AML-193 (cell line): Measurements from ENCODE around the gene ABITRAM.
A peak's percentile ranks its signal among the peaks of the same experiment; 100 is the strongest.
"Not testable (repeated sequence)": the region's sequence is repeated elsewhere in the genome, so short reads cannot be mapped to it uniquely, and the experiment has no call there.

ENCODE experiments used
- DNase-seq, 2 experiments: peaks; one replicate each; lab custom pipeline; 2025; lab: John Stamatoyannopoulos, UW

Gene ABITRAM

GRCh38 chr9:108934323-108934893 is at the start of gene ABITRAM:
Gene ABITRAM (plus strand): TSS chr9:108934400. CDS start chr9:108934487, 87 bp downstream.
- DNase-seq, result peak; percentile 72 to 80

- no peak for DNase-seq
Measured at GRCh38 chr9:108884701-108885100, 49.5 kb upstream of the ABITRAM start.

- DNase-seq, result no peak
Measured at GRCh38 chr9:108885643-108886348, 48.4 kb upstream of the ABITRAM start.

GRCh38 chr9:108886594-108887271 is 47.5 kb upstream of the ABITRAM start:
- not testable (repeated sequence) for DNase-seq

- DNase-seq, result peak in 1 of 2 experiments; percentile 2
Measured at GRCh38 chr9:108889649-108890067, 44.5 kb upstream of the ABITRAM start.

GRCh38 chr9:108894225-108894997 is 39.8 kb upstream of the ABITRAM start:
- no peak for DNase-seq

GRCh38 chr9:108897324-108898096 is 36.7 kb upstream of the ABITRAM start:
- DNase-seq, result no peak

GRCh38 chr9:108899023-108899695 is 35.0 kb upstream of the ABITRAM start:
- DNase-seq, result not testable (repeated sequence)

- no peak for DNase-seq
Measured at GRCh38 chr9:108900176-108900575, 34.0 kb upstream of the ABITRAM start.

- DNase-seq, result no peak
Measured at GRCh38 chr9:108903420-108904103, 30.6 kb upstream of the ABITRAM start.

- no peak for DNase-seq
Measured at GRCh38 chr9:108904161-108904560, 30.0 kb upstream of the ABITRAM start.

GRCh38 chr9:108905494-108905893 is 28.7 kb upstream of the ABITRAM start:
- DNase-seq, result no peak

GRCh38 chr9:108910402-108910801 is 23.8 kb upstream of the ABITRAM start:
- DNase-seq, result no peak

- no peak for DNase-seq
Measured at GRCh38 chr9:108910914-108911313, 23.3 kb upstream of the ABITRAM start.

GRCh38 chr9:108911820-108912219 is 22.4 kb upstream of the ABITRAM start:
- DNase-seq, result no peak

- DNase-seq, result peak; percentile 59 to 65
Measured at GRCh38 chr9:108913391-108913790, 20.8 kb upstream of the ABITRAM start.

GRCh38 chr9:108919517-108919916 is 14.7 kb upstream of the ABITRAM start:
- DNase-seq, result no peak

GRCh38 chr9:108920401-108920800 is 13.8 kb upstream of the ABITRAM start:
- not testable (repeated sequence) for DNase-seq

- no peak for DNase-seq
Measured at GRCh38 chr9:108921200-108921599, 13.0 kb upstream of the ABITRAM start.

- DNase-seq, result no peak
Measured at GRCh38 chr9:108924466-108924865, 9.7 kb upstream of the ABITRAM start.
